CD8-positive, alpha-beta memory T cell (primary cell): ENCODE measurements around the gene OSBP2. TPM values are rescaled to one million over a fixed set of nuclear protein-coding genes. Genes with fewer than 3 reads are reported as not detected.

ENCODE experiments used
- CTCF ChIA-PET: fragments of 350-600 bp; sonication (Branson Sonifier 250); formaldehyde crosslinking; loops from one replicate; lab custom pipeline; 2021; ENCODE audit warnings: antibody characterized with exemption; lab: Charles Lee
- POLR2A ChIA-PET: fragments of 350-600 bp; sonication (Branson Sonifier 250); formaldehyde crosslinking; loops from one replicate; lab custom pipeline; 2021; ENCODE audit warnings: antibody characterized with exemption; lab: Charles Lee
- DNase-seq, 5 donors: peaks; one replicate each; pipeline versions ENCODE4 v3.0.0 to v3.0.0-alpha.2; 2020 to 2022; ENCODE audit warnings: mixed read lengths in 1 of 5
- H3K27ac ChIP-seq: one replicate; pipeline ENCODE4 v1.7.0; 2013; ENCODE audit warnings: low read depth, mild to moderate bottlenecking, low read length, moderate library complexity
- H3K27me3 ChIP-seq: 2 replicates; pipeline ENCODE4 v1.7.0; 2013; ENCODE audit warnings: low read length, mild to moderate bottlenecking; ENCODE audit not compliant: insufficient read depth, poor library complexity, severe bottlenecking
- H3K36me3 ChIP-seq: 2 replicates; pipeline ENCODE4 v1.7.0; 2013; ENCODE audit warnings: mild to moderate bottlenecking, low read length, moderate library complexity; ENCODE audit not compliant: insufficient read depth
- H3K4me1 ChIP-seq: 2 replicates; pipeline ENCODE4 v1.7.0; 2013; ENCODE audit warnings: mild to moderate bottlenecking, low read length, moderate library complexity; ENCODE audit not compliant: insufficient read depth
- H3K4me3 ChIP-seq: 2 replicates; pipeline ENCODE4 v1.7.0; 2013; ENCODE audit warnings: mild to moderate bottlenecking, low read length
- H3K9me3 ChIP-seq: 2 replicates; pipeline ENCODE4 v1.7.0; 2013; ENCODE audit warnings: mild to moderate bottlenecking, low read length
- H3K27ac Mint-ChIP-seq, 8 donors: one replicate each; pipeline ENCODE4 v1.8.0; 2020 to 2021; ENCODE audit warnings: mixed read lengths in 8 of 8, mild to moderate bottlenecking in 6 of 8, inconsistent platforms in 3 of 8, moderate library complexity in 3 of 8
- H3K27me3 Mint-ChIP-seq, 2 donors: one replicate each; pipeline ENCODE4 v1.8.0; 2020 to 2021; ENCODE audit warnings: mixed read lengths in 2 of 2, mild to moderate bottlenecking in 1 of 2, moderate library complexity in 1 of 2
- H3K36me3 Mint-ChIP-seq, 3 donors: one replicate each; pipeline ENCODE4 v1.8.0; 2020 to 2021; ENCODE audit warnings: mixed read lengths in 3 of 3, inconsistent platforms in 1 of 3, mild to moderate bottlenecking in 1 of 3
- H3K4me1 Mint-ChIP-seq, 3 donors: one replicate each; pipeline ENCODE4 v1.8.0; 2020 to 2021; ENCODE audit warnings: mixed read lengths in 3 of 3, inconsistent platforms in 1 of 3, mild to moderate bottlenecking in 1 of 3
- H3K4me3 Mint-ChIP-seq, 7 donors: one replicate each; pipeline ENCODE4 v1.8.0; 2020 to 2021; ENCODE audit warnings: mixed read lengths in 7 of 7, mild to moderate bottlenecking in 6 of 7, moderate library complexity in 4 of 7, inconsistent platforms in 2 of 7
- H3K9me3 Mint-ChIP-seq, 5 donors: one replicate each; pipeline ENCODE4 v1.8.0; 2020 to 2022; ENCODE audit warnings: mixed read lengths in 5 of 5, mild to moderate bottlenecking in 3 of 5, moderate library complexity in 2 of 5, inconsistent platforms in 1 of 5
- polyA plus RNA-seq: library from polyadenylated mRNA; unstranded; fragments of 300-500 nt; fragmentation: Illumina TruSeq; gene quantifications from one replicate; pipeline ENCODE4 v1.2.3, GENCODE V29; 2021
- total RNA-seq, 2 experiments: library from RNA; stranded (reverse); gene quantifications; one replicate each; pipeline ENCODE4 v1.2.3, GENCODE V29; 2021

The OSBP2 gene
- total and polyA plus RNA-seq, 3 experiments from 2014 or later, result 0.66 to 0.74 (median 0.74) TPM

DNA sequence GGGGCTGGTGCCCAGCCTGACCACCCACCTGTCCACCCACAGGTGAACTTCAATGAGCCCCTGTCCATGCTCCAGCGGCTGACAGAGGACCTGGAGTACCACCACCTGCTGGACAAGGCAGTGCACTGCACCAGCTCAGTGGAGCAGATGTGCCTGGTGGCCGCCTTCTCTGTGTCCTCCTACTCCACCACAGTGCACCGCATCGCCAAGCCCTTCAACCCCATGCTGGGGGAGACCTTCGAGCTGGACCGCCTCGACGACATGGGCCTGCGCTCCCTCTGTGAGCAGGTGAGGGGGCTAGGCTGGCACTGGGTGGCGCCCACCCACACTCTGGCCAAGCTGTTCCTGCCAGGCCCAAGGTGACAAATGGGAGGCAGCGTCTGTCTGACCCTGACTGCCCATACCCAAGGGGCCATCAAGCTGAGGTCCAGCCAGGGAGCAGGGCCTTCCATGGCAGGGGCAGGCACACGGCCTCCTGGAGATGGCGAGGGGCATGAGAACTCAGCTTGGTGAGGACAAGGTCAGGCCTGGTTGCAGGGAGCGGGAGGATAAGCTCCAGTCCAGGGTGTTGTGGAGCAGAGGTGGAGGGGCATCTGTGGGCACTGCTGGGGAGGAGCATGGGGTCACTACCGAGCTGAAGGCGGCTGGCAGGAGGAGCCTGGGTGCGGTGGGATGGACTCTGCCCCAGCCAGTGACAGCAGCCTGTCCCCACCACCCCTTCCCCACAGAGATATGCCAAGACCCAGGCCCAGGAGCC, 196.2 kb downstream of the OSBP2 start:
- H3K4me3 ChIP-seq, result no peak overlapping the region
- ChIA-PET POLR2A (no interaction called here), CTCF (interaction anchor here (0.8 to 3.0 kb wide), 3 partner anchors 55 to 256 kb away, joined by 3 to 15 read pairs (median 3); partner anchors contain the start of gene SLC35E4)
- no peaks in the 10 kb centered on the region for H3K9me3 ChIP-seq
- no peak overlapping the region for H3K27ac ChIP-seq
- Mint-ChIP-seq H3K36me3 (peaks cover 3 to 25% (median 6%) of the 10 kb centered on the region in 3 donors), H3K27ac (no peak overlapping the region), H3K4me1 (peaks cover 15 to 26% (median 21%) of the 10 kb centered on the region in 3 donors), H3K4me3 (no peak overlapping the region), H3K27me3 (peaks cover 0 to 2% of the 10 kb centered on the region in 2 donors), H3K9me3 (no peaks in the 10 kb centered on the region)
- no peaks in the 10 kb centered on the region for H3K36me3 ChIP-seq
- DNase-seq, result no peak
- H3K27me3 ChIP-seq, result no peaks in the 10 kb centered on the region
- H3K4me1 ChIP-seq, result peaks cover 17% of the 10 kb centered on the region

DNA sequence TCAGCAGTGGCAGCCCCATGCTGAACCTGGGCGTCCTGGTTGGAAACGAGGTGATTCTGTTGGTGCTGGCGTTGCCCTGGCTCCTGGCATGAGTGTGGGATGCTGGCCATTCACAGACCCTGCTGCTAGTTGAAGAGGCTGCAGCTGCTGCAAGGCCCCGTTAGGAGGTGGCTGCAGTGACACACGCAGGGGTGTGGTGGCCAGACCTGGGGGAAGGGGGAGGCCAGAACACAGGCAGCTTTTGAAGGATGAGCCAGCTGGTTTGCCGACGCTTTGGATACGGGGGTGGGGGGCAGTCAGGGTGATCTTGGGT, 196.7 kb downstream of the OSBP2 start:
- ChIA-PET POLR2A (no interaction called here), CTCF (interaction anchor here (3.0 kb wide), 1 partner anchor 257 kb away, joined by 15 read pairs; the partner anchor contains the start of gene SLC35E4)
- H3K27ac Mint-ChIP-seq, result peak overlapping the region in 1 of 8 donors; percentile 17
- H3K4me3 Mint-ChIP-seq, result no peak overlapping the region
- H3K36me3 Mint-ChIP-seq, result peaks cover 3 to 27% (median 6%) of the 10 kb centered on the region in 3 donors
- no peaks in the 10 kb centered on the region for H3K9me3 ChIP-seq
- H3K27me3 ChIP-seq, result no peaks in the 10 kb centered on the region
- H3K4me3 ChIP-seq, result no peak overlapping the region
- H3K27ac ChIP-seq, result no peak overlapping the region
- H3K4me1 Mint-ChIP-seq, result peaks cover 15 to 26% (median 21%) of the 10 kb centered on the region in 3 donors
- H3K36me3 ChIP-seq, result no peaks in the 10 kb centered on the region
- peaks cover 0 to 2% of the 10 kb centered on the region in 2 donors for H3K27me3 Mint-ChIP-seq
- peaks cover 17% of the 10 kb centered on the region for H3K4me1 ChIP-seq
- no peaks in the 10 kb centered on the region for H3K9me3 Mint-ChIP-seq
- DNase-seq, result no peak

DNA sequence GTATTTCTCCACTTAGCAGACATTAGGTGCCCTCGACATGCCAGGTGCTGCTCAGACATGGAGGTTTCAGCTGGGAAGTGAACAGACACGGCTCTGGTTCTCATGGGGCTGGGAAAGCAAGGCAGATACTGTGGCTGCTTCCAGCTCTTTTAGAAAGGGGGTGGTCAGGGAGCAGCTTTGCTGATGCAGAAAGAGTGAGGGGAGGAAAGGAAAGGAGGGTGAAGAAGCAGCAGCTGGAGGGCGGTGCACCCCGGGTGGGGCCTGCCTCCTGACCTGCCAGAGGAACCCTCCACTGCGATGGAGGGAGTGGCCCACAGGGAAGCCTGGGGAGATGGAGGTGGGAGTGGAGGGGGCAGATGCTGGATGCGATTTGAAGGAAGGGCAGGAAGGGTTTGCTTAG, 197.1 kb downstream of the OSBP2 start:
- Mint-ChIP-seq H3K4me3 (peak overlapping the region in 2 of 7 donors; percentile 8 to 85), H3K27me3 (peaks cover 0 to 2% of the 10 kb centered on the region in 2 donors), H3K9me3 (no peaks in the 10 kb centered on the region), H3K4me1 (peaks cover 15 to 26% (median 21%) of the 10 kb centered on the region in 3 donors), H3K27ac (peak overlapping the region in 4 of 8 donors; percentile 17 to 68 (median 46)), H3K36me3 (peaks cover 3 to 25% (median 6%) of the 10 kb centered on the region in 3 donors)
- Histone ChIP-seq H3K4me3 (no peak overlapping the region), H3K9me3 (no peaks in the 10 kb centered on the region), H3K27me3 (no peaks in the 10 kb centered on the region), H3K4me1 (peaks cover 17% of the 10 kb centered on the region), H3K27ac (no peak overlapping the region), H3K36me3 (no peaks in the 10 kb centered on the region)
- ChIA-PET POLR2A (no interaction called here), CTCF (interaction anchor here (3.0 kb wide), 1 partner anchor 257 kb away, joined by 15 read pairs; the partner anchor contains the start of gene SLC35E4)
- no peak for DNase-seq

DNA sequence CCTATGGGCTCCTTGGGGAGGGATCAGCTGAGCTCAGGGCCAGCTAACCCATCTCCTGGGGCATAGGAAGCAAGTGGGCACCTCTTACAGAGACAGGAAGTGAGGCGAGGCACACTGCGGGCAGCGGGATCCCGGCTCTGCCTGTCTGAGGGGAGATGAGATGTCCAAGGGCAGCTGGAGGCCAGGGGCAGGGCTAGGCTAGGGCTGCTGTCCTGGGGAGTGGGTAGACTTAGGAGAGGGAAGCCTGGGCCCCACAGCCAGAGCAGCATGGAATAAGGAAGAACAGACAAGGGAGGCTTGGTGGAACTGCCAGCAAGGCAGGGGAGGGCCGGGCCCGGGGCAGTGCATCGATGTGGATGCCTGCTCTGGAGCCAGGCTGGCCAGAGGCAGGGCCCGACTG, 197.6 kb downstream of the OSBP2 start:
- Mint-ChIP-seq H3K27me3 (peaks cover 0 to 2% of the 10 kb centered on the region in 2 donors), H3K36me3 (peaks cover 5 to 27% (median 7%) of the 10 kb centered on the region in 3 donors), H3K27ac (peak overlapping the region in 4 of 8 donors; percentile 33 to 80 (median 62)), H3K4me3 (peak overlapping the region in 1 of 7 donors; percentile 8), H3K9me3 (no peaks in the 10 kb centered on the region), H3K4me1 (peaks cover 15 to 26% (median 21%) of the 10 kb centered on the region in 3 donors)
- CTCF ChIA-PET, result interaction anchor here (3.0 kb wide), 1 partner anchor 258 kb away, joined by 15 read pairs; the partner anchor contains the start of gene SLC35E4
- no peak overlapping the region for H3K27ac ChIP-seq
- H3K4me3 ChIP-seq, result no peak overlapping the region
- DNase-seq, result no peak
- POLR2A ChIA-PET, result no interaction called here
- H3K36me3 ChIP-seq, result no peaks in the 10 kb centered on the region
- H3K27me3 ChIP-seq, result no peaks in the 10 kb centered on the region
- H3K4me1 ChIP-seq, result peaks cover 17% of the 10 kb centered on the region
- H3K9me3 ChIP-seq, result no peaks in the 10 kb centered on the region

DNA sequence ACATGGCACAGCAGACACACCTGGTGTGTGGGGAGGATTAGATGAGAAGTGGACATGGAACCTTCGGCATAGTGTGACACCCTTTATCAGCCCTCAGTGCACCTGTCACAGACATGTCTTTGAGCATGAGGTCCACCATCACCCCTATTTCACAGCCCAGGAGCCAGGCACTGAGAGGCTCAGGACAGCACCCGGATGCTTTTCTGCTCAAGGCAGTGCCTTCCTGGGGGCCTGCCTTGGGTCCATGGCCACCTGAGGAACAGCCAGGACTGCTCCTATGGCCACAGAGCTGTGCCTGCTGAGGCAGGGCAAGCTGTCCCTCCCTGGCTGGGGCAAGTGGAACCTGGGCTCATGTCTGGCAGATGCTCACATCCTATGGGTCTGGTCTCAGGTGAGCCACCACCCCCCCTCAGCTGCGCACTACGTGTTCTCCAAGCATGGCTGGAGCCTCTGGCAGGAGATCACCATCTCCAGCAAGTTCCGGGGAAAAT, 198.1 kb downstream of the OSBP2 start:
- peak overlapping the region in 2 of 8 donors; percentile 21 to 33 for H3K27ac Mint-ChIP-seq
- ChIA-PET CTCF (interaction anchor here (3.0 kb wide), 1 partner anchor 258 kb away, joined by 15 read pairs; the partner anchor contains the start of gene SLC35E4), POLR2A (no interaction called here)
- Histone ChIP-seq H3K4me3 (no peak overlapping the region), H3K27me3 (no peaks in the 10 kb centered on the region), H3K9me3 (no peaks in the 10 kb centered on the region), H3K27ac (no peak overlapping the region), H3K36me3 (no peaks in the 10 kb centered on the region), H3K4me1 (peaks cover 17% of the 10 kb centered on the region)
- no peak for DNase-seq
- H3K9me3 Mint-ChIP-seq, result no peaks in the 10 kb centered on the region
- peaks cover 15 to 26% (median 21%) of the 10 kb centered on the region in 3 donors for H3K4me1 Mint-ChIP-seq
- peaks cover 7 to 25% (median 7%) of the 10 kb centered on the region in 3 donors for H3K36me3 Mint-ChIP-seq
- H3K4me3 Mint-ChIP-seq, result no peak overlapping the region
- peaks cover 0 to 2% of the 10 kb centered on the region in 2 donors for H3K27me3 Mint-ChIP-seq

DNA sequence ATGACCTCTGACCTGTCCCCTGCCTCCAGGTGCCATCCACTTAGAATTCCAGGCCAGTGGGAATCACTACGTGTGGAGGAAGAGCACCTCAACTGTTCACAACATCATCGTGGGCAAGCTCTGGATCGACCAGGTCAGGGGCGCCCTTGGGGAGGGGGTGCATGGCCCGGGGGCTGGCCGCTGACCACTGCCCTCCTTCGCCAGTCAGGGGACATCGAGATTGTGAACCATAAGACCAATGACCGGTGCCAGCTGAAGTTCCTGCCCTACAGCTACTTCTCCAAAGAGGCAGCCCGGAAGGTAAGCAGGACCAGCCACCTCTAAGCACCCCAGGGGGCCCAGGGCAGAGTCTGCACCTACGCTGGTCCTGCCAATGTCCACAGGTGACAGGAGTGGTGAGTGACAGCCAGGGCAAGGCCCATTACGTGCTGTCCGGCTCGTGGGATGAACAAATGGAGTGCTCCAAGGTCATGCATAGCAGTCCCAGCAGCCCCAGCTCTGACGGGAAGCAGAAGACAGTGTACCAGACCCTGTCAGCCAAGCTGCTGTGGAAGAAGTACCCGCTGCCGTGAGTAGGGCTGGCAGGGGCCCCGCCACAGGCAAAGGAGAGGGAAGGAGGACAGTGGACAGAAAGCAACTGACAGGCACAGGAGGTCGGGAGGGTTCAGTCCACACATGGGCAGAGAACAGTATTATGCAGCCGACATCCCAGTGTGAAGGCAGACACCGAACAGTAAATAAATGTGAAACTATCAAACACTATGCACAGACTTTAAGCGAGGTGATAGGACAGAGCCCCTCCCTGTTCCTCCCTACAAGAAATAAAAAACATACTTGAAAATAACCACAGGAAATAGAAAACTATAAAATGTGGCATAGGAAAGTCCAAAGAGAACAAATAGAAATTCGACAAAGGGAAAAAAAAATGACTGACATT, 199.0 kb downstream of the OSBP2 start:
- ChIA-PET POLR2A (no interaction called here), CTCF (no interaction called here)
- no peak overlapping the region for H3K27ac ChIP-seq

DNA sequence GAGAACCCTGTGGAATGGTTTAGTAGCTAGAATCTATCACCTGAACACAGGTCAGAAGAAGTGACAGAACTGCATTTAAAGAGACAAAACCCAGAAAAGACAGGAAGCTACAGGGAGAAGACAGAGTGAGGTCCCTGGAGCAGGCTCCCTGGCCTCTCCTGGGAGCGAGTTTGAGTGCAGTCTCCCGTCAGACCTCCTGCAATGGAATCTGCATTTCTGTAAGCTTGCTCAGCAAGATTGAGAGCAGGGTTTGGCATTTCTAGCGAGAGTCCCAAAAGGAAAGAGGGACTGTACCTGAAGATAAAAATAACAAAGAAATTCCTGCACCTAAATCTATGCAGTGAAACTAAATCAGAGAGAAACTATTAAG, 199.7 kb downstream of the OSBP2 start:
- Mint-ChIP-seq H3K36me3 (peaks cover 3 to 21% (median 7%) of the 10 kb centered on the region in 3 donors), H3K9me3 (peaks cover 0 to 7% (median 3%) of the 10 kb centered on the region in 5 donors), H3K27ac (peak overlapping the region in 7 of 8 donors; percentile 54 to 90 (median 65)), H3K27me3 (peaks cover 0 to 2% of the 10 kb centered on the region in 2 donors), H3K4me3 (peak overlapping the region in 3 of 7 donors; percentile 13 to 62 (median 41)), H3K4me1 (peaks cover 15 to 26% (median 21%) of the 10 kb centered on the region in 3 donors)
- no peaks in the 10 kb centered on the region for H3K36me3 ChIP-seq
- no peak overlapping the region for H3K27ac ChIP-seq
- no peaks in the 10 kb centered on the region for H3K27me3 ChIP-seq
- CTCF ChIA-PET, result no interaction called here
- DNase-seq, result no peak
- H3K4me1 ChIP-seq, result peaks cover 17% of the 10 kb centered on the region
- POLR2A ChIA-PET, result no interaction called here
- H3K4me3 ChIP-seq, result no peak overlapping the region
- no peaks in the 10 kb centered on the region for H3K9me3 ChIP-seq

More for the DNA sequence above, 199.0 kb downstream of the OSBP2 start:
- Histone ChIP-seq H3K36me3 (no peaks in the 10 kb centered on the region), H3K9me3 (no peaks in the 10 kb centered on the region), H3K4me3 (no peak overlapping the region), H3K27me3 (no peaks in the 10 kb centered on the region), H3K4me1 (peaks cover 17% of the 10 kb centered on the region)
- Mint-ChIP-seq H3K27me3 (peaks cover 0 to 2% of the 10 kb centered on the region in 2 donors), H3K4me3 (peak overlapping the region in 6 of 7 donors; percentile 41 to 62 (median 53)), H3K27ac (peak overlapping the region in 7 of 8 donors; percentile 54 to 90 (median 65)), H3K9me3 (peaks cover 0 to 4% (median 2%) of the 10 kb centered on the region in 5 donors), H3K4me1 (peaks cover 15 to 26% (median 21%) of the 10 kb centered on the region in 3 donors), H3K36me3 (peaks cover 5 to 24% (median 7%) of the 10 kb centered on the region in 3 donors)
- DNase-seq, result no peak
